ENCODE results near the gene NID1. TPM values are rescaled to one million over a fixed set of nuclear protein-coding genes. Genes with fewer than 3 reads are reported as not detected.

The NID1 gene
- polyA plus RNA-seq, 1 donor (not counting 4 experiments of a cell fraction or from before 2014, with no cell fraction given): 1.8 TPM

- no peaks in the 10 kb centered on the region for H3K36me3 ChIP-seq (ENCODE audit: control insufficient read depth in 2 of 2, extremely low read depth in 1 of 2, insufficient read depth in 2 of 2, low read length in 2 of 2)
- TF ChIP-seq CTCF (optimal IDR thresholded peaks at IDR 0.05 in 1 of 3, IDR thresholded peaks at IDR 0.05 in 1 of 3, conservative IDR thresholded peaks at IDR 0.05 in 1 of 3; ENCODE audit: extremely low read depth in 1 of 3, insufficient read depth in 2 of 3, low read length in 3 of 3): no peak
- no peak for TF ChIP-seq EZH2 (IDR thresholded peaks at IDR 0.05; ENCODE audit: low read length)
- no peaks in the 10 kb centered on the region for H3K79me2 ChIP-seq (ENCODE audit: control insufficient read depth, insufficient read depth, low read length)
- dilution Hi-C loops (cut with MboI; ENCODE audit: extremely low pct_ligation_motif_present, low sequenced_read_pairs): no loop called here
- no peaks in the 10 kb centered on the region for H4K20me1 ChIP-seq (ENCODE audit: control insufficient read depth, extremely low read depth, insufficient read depth, low read length)
- H3K9me3 ChIP-seq (ENCODE audit: control insufficient read depth, low read depth, low read length): no peaks in the 10 kb centered on the region
- no peak overlapping the region for H3K27ac ChIP-seq (ENCODE audit: control insufficient read depth, insufficient read depth, low read length)
- H3K27me3 ChIP-seq (ENCODE audit: control insufficient read depth, extremely low read depth, insufficient read depth, low read length): no peaks in the 10 kb centered on the region
- no peak for FAIRE-seq
- H3K4me2 ChIP-seq (ENCODE audit: control insufficient read depth, extremely low read depth, insufficient read depth, low read depth, low read length): no peak overlapping the region
- no peak for DNase-seq (ENCODE audit: low read depth, low spot score)
- H3K4me1 ChIP-seq (ENCODE audit: control insufficient read depth, extremely low read depth, insufficient read depth, low read length): peaks cover 12% of the 10 kb centered on the region
- no peak overlapping the region for H3K4me3 ChIP-seq (ENCODE audit: control insufficient read depth in 2 of 3, extremely low read depth in 1 of 3, insufficient read depth in 2 of 3, low read depth in 1 of 3, low read length in 3 of 3)
- no peak overlapping the region for H3K9ac ChIP-seq (ENCODE audit: control insufficient read depth, extremely low read depth, insufficient read depth, low read length)
- H3K9me1 ChIP-seq (ENCODE audit: control insufficient read depth, extremely low read depth, insufficient read depth, low read length): no peaks in the 10 kb centered on the region
- H2AFZ ChIP-seq (ENCODE audit: control insufficient read depth, low read length): no peak overlapping the region
These were observed 48.8 kb downstream of the NID1 start for GRCh38 chr1:236016083-236016482.

GRCh38 chr1:236015539-236015938, 49.4 kb downstream of the NID1 start:
- Histone ChIP-seq H3K9me3 (ENCODE audit: control insufficient read depth, low read depth, low read length) (no peaks in the 10 kb centered on the region), H2AFZ (ENCODE audit: control insufficient read depth, low read length) (no peak overlapping the region)
- dilution Hi-C loops (cut with MboI; ENCODE audit: extremely low pct_ligation_motif_present, low sequenced_read_pairs): no loop called here

More at GRCh38 chr1:236015539-236015938, 49.4 kb downstream of the NID1 start:
- DNase-seq (ENCODE audit: low read depth, low spot score) (no peak), FAIRE-seq (no peak)
- peaks cover 13% of the 10 kb centered on the region for H3K4me1 ChIP-seq (ENCODE audit: control insufficient read depth, extremely low read depth, insufficient read depth, low read length)
- no peaks in the 10 kb centered on the region for H3K79me2 ChIP-seq (ENCODE audit: control insufficient read depth, insufficient read depth, low read length)
- H4K20me1 ChIP-seq (ENCODE audit: control insufficient read depth, extremely low read depth, insufficient read depth, low read length): no peaks in the 10 kb centered on the region
- no peak overlapping the region for H3K9ac ChIP-seq (ENCODE audit: control insufficient read depth, extremely low read depth, insufficient read depth, low read length)
- no peaks in the 10 kb centered on the region for H3K27me3 ChIP-seq (ENCODE audit: control insufficient read depth, extremely low read depth, insufficient read depth, low read length)
- H3K4me2 ChIP-seq (ENCODE audit: control insufficient read depth, extremely low read depth, insufficient read depth, low read depth, low read length): no peak overlapping the region
- H3K36me3 ChIP-seq (ENCODE audit: control insufficient read depth in 2 of 2, extremely low read depth in 1 of 2, insufficient read depth in 2 of 2, low read length in 2 of 2): no peaks in the 10 kb centered on the region
- no peak overlapping the region for H3K27ac ChIP-seq (ENCODE audit: control insufficient read depth, insufficient read depth, low read length)
- H3K9me1 ChIP-seq (ENCODE audit: control insufficient read depth, extremely low read depth, insufficient read depth, low read length): no peaks in the 10 kb centered on the region
- TF ChIP-seq EZH2 (IDR thresholded peaks at IDR 0.05; ENCODE audit: low read length) (no peak), CTCF (optimal IDR thresholded peaks at IDR 0.05 in 1 of 3, IDR thresholded peaks at IDR 0.05 in 1 of 3, conservative IDR thresholded peaks at IDR 0.05 in 1 of 3; ENCODE audit: extremely low read depth in 1 of 3, insufficient read depth in 2 of 3, low read length in 3 of 3) (no peak)
- no peak overlapping the region for H3K4me3 ChIP-seq (ENCODE audit: control insufficient read depth in 2 of 3, extremely low read depth in 1 of 3, insufficient read depth in 2 of 3, low read depth in 1 of 3, low read length in 3 of 3)

Measured in keratinocyte (primary cell).